Neutrophil (primary cell): ENCODE measurements around the gene AKR1C4.
"Not testable (repeated sequence)": the region's sequence is repeated elsewhere in the genome, so short reads cannot be mapped to it uniquely, and the experiment has no call there.

Experiments
- H3K27ac ChIP-seq: fragments of 200-600 bp; sonication (generic); 2 replicates; pipeline ENCODE4 v1.5.1; 2016; ENCODE audit warnings: mild to moderate bottlenecking, moderate library complexity
- H3K27me3 ChIP-seq: fragments of 200-600 bp; sonication (generic); 2 replicates; pipeline ENCODE4 v1.6.0; 2016; ENCODE audit warnings: mild to moderate bottlenecking
- H3K36me3 ChIP-seq: fragments of 200-600 bp; sonication (generic); 2 replicates; pipeline ENCODE4 v1.5.1; 2017
- H3K4me1 ChIP-seq, 2 experiments: fragments of 200-600 bp in 1 of 2; sonication (generic) in 1 of 2; 1 replicate in 1 of 2; 2 replicates in 1 of 2; pipeline versions ENCODE4 v1.5.1 to v1.6.1; 2013 to 2016; ENCODE audit warnings: low read depth in 1 of 2, low read length in 1 of 2, mild to moderate bottlenecking in 1 of 2, moderate library complexity in 1 of 2; ENCODE audit not compliant: control insufficient read depth in 1 of 2, insufficient read depth in 1 of 2
- H3K4me3 ChIP-seq, 2 experiments: fragments of 200-600 bp in 1 of 2; sonication (generic) in 1 of 2; 1 replicate in 1 of 2; 2 replicates in 1 of 2; pipeline ENCODE4 v1.5.1; 2013 to 2016; ENCODE audit warnings: low read depth in 1 of 2, low read length in 1 of 2, mild to moderate bottlenecking in 1 of 2, moderate library complexity in 1 of 2
- H3K9me3 ChIP-seq: fragments of 200-600 bp; sonication (generic); 2 replicates; pipeline ENCODE4 v1.5.1; 2016
- CTCF ChIP-seq: fragments of 200-600 bp; sonication (generic); IDR thresholded peaks from 2 replicates; pipeline ENCODE4 v1.5.1; 2016; ENCODE audit warnings: antibody characterized with exemption

AKR1C4 gene

GRCh38 chr10:5188358-5188757 is 8.3 kb upstream of the AKR1C4 start:
- Histone ChIP-seq H3K4me1 (no peaks in the 10 kb centered on the region), H3K4me3 (no peak overlapping the region), H3K27me3 (no peaks in the 10 kb centered on the region), H3K27ac (no peak overlapping the region), H3K9me3 (no peaks in the 10 kb centered on the region), H3K36me3 (no peaks in the 10 kb centered on the region)
- no peak for TF ChIP-seq CTCF

GRCh38 chr10:5194431-5194830 is 2.2 kb upstream of the AKR1C4 start:
- Histone ChIP-seq H3K4me3 (no peak overlapping the region), H3K9me3 (no peaks in the 10 kb centered on the region), H3K27ac (no peak overlapping the region), H3K27me3 (no peaks in the 10 kb centered on the region), H3K4me1 (no peaks in the 10 kb centered on the region), H3K36me3 (no peaks in the 10 kb centered on the region)
- TF ChIP-seq CTCF = no peak

- Histone ChIP-seq H3K27ac (no peak overlapping the region), H3K27me3 (no peaks in the 10 kb centered on the region), H3K4me3 (no peak overlapping the region), H3K36me3 (no peaks in the 10 kb centered on the region), H3K9me3 (no peaks in the 10 kb centered on the region), H3K4me1 (no peaks in the 10 kb centered on the region)
- TF ChIP-seq CTCF = no peak
Measured at GRCh38 chr10:5195727-5196374, 786 bp upstream of the AKR1C4 start.

- H3K9me3 ChIP-seq = no peaks in the 10 kb centered on the region
- H3K27ac ChIP-seq = no peak overlapping the region
- TF ChIP-seq CTCF = no peak
- H3K27me3 ChIP-seq = no peaks in the 10 kb centered on the region
- H3K4me1 ChIP-seq = no peaks in the 10 kb centered on the region
- H3K36me3 ChIP-seq = no peaks in the 10 kb centered on the region
- H3K4me3 ChIP-seq = no peak overlapping the region
Measured at GRCh38 chr10:5198386-5198785, 1.7 kb downstream of the AKR1C4 start.

GRCh38 chr10:5199398-5199797 is 2.8 kb downstream of the AKR1C4 start:
- Histone ChIP-seq H3K4me3 (no peak overlapping the region), H3K27ac (no peak overlapping the region), H3K27me3 (no peaks in the 10 kb centered on the region), H3K4me1 (no peaks in the 10 kb centered on the region), H3K9me3 (no peaks in the 10 kb centered on the region), H3K36me3 (no peaks in the 10 kb centered on the region)
- no peak for TF ChIP-seq CTCF

GRCh38 chr10:5206799-5207198 is 10.2 kb downstream of the AKR1C4 start:
- TF ChIP-seq CTCF = no peak
- H3K36me3 ChIP-seq = no peaks in the 10 kb centered on the region
- no peaks in the 10 kb centered on the region for H3K9me3 ChIP-seq

GRCh38 chr10:5209776-5210175 is 13.1 kb downstream of the AKR1C4 start:
- H3K27ac ChIP-seq, H3K9me3 ChIP-seq, H3K27me3 ChIP-seq, H3K36me3 ChIP-seq, H3K4me3 ChIP-seq, H3K4me1 ChIP-seq: not testable (repeated sequence)

More at GRCh38 chr10:5206799-5207198, 10.2 kb downstream of the AKR1C4 start:
- Histone ChIP-seq H3K27me3 (no peaks in the 10 kb centered on the region), H3K4me3 (no peak overlapping the region), H3K27ac (no peak overlapping the region), H3K4me1 (peaks cover 0 to 3% of the 10 kb centered on the region in 2 experiments)

- H3K4me3 ChIP-seq = not testable (repeated sequence)
Measured at GRCh38 chr10:5210261-5210660, 13.6 kb downstream of the AKR1C4 start.

More at GRCh38 chr10:5210261-5210660, 13.6 kb downstream of the AKR1C4 start:
- H3K27me3 ChIP-seq, H3K9me3 ChIP-seq, H3K4me1 ChIP-seq, H3K27ac ChIP-seq, H3K36me3 ChIP-seq: not testable (repeated sequence)
